Medulla oblongata (tissue), 1 donor: ENCODE measurements around the gene TCF12.
A peak's percentile ranks its signal among the peaks of the same experiment; 100 is the strongest.
"Not testable (repeated sequence)": the region's sequence is repeated elsewhere in the genome, so short reads cannot be mapped to it uniquely, and the experiment has no call there.

Experiments used
- DNase-seq: peaks from one replicate; pipeline ENCODE4 v3.0.0-alpha.2; 2015; ENCODE audit errors: extremely low spot score

Gene TCF12

GRCh38 chr15:57134851-57135250, 216.4 kb downstream of the TCF12 start:
- DNase-seq: no peak

- DNase-seq: no peak
These were observed 217.4 kb downstream of the TCF12 start for GRCh38 chr15:57135800-57136199.

GRCh38 chr15:57138349-57138788, 219.9 kb downstream of the TCF12 start:
- peak; percentile 64 for DNase-seq

GRCh38 chr15:57143511-57144078, 225.2 kb downstream of the TCF12 start:
- no peak for DNase-seq

GRCh38 chr15:57144448-57144847, 226.0 kb downstream of the TCF12 start:
- DNase-seq: no peak

GRCh38 chr15:57146506-57147201, 228.2 kb downstream of the TCF12 start:
- peak; percentile 86 for DNase-seq

- no peak for DNase-seq
These were observed 229.2 kb downstream of the TCF12 start for GRCh38 chr15:57147621-57148020.

GRCh38 chr15:57148262-57148661, 229.8 kb downstream of the TCF12 start:
- DNase-seq: no peak

GRCh38 chr15:57149196-57149595, 230.8 kb downstream of the TCF12 start:
- no peak for DNase-seq

- no peak for DNase-seq
These were observed 231.8 kb downstream of the TCF12 start for GRCh38 chr15:57150066-57150865.

- not testable (repeated sequence) for DNase-seq
These were observed 232.4 kb downstream of the TCF12 start for GRCh38 chr15:57150866-57151203.

- DNase-seq: no peak
These were observed 233.7 kb downstream of the TCF12 start for GRCh38 chr15:57152133-57152532.

- DNase-seq: no peak
These were observed 234.5 kb downstream of the TCF12 start for GRCh38 chr15:57152666-57153539.

- peak; percentile 64 for DNase-seq
These were observed 237.9 kb downstream of the TCF12 start for GRCh38 chr15:57156210-57156884.

- DNase-seq: peak; percentile 81
These were observed 240.1 kb downstream of the TCF12 start for GRCh38 chr15:57158589-57158988.

GRCh38 chr15:57158997-57159668, 240.7 kb downstream of the TCF12 start:
- no peak for DNase-seq

GRCh38 chr15:57159767-57160166, 241.3 kb downstream of the TCF12 start:
- no peak for DNase-seq

- DNase-seq: no peak
These were observed 242.5 kb downstream of the TCF12 start for GRCh38 chr15:57160823-57161560.

GRCh38 chr15:57164251-57164650, 245.8 kb downstream of the TCF12 start:
- DNase-seq: not testable (repeated sequence)

GRCh38 chr15:57165992-57166391, 247.5 kb downstream of the TCF12 start:
- DNase-seq: no peak
